ENCODE data around the gene ZNF660.
"Not testable (repeated sequence)": the region's sequence is repeated elsewhere in the genome, so short reads cannot be mapped to it uniquely, and the experiment has no call there.

DNA sequence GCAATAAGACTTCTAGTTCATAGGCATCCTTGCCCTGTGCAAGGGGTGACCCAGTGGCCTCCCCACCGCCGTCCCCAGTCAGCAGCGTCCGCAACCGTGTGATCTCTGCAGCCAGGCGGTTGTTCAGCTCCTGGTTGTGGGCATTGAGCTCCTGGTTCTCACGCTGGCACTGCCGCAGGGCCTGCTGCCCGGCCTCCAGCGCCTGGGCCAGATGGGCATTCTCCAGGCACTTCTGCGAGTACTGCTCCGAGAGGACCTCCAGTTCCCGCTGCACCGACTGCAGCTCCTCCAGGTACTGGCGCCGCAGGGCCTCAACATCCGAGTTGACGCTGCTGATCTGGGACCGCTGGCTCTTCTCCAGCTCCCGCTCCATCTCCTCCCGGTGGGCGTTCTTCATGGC is 6.4 kb upstream of the ZNF660 start:
- not testable (repeated sequence) for TF ChIP-seq EZH2 (optimal IDR thresholded peaks at IDR 0.05; ENCODE audit: low read depth, low read length)
- TF ChIP-seq, protein P1, sequence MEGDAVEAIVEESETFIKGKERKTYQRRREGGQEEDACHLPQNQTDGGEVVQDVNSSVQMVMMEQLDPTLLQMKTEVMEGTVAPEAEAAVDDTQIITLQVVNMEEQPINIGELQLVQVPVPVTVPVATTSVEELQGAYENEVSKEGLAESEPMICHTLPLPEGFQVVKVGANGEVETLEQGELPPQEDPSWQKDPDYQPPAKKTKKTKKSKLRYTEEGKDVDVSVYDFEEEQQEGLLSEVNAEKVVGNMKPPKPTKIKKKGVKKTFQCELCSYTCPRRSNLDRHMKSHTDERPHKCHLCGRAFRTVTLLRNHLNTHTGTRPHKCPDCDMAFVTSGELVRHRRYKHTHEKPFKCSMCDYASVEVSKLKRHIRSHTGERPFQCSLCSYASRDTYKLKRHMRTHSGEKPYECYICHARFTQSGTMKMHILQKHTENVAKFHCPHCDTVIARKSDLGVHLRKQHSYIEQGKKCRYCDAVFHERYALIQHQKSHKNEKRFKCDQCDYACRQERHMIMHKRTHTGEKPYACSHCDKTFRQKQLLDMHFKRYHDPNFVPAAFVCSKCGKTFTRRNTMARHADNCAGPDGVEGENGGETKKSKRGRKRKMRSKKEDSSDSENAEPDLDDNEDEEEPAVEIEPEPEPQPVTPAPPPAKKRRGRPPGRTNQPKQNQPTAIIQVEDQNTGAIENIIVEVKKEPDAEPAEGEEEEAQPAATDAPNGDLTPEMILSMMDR (IDR thresholded peaks at IDR 0.05; ENCODE audit: low read length): not testable (repeated sequence)

All from MM.1S (cell line).